Left colon (tissue), 2 donors: ENCODE measurements around the gene AKTIP. TPM values are rescaled to one million over a fixed set of nuclear protein-coding genes. Genes with fewer than 3 reads are reported as not detected.

ENCODE experiments used
- ATAC-seq: fragments of 200-7000 bp; cut with Tn5 transposase; one replicate; pipeline ENCODE4 v1.9.1; 2020; ENCODE audit warnings: mild to moderate bottlenecking, moderate library complexity
- DNase-seq, 2 donors: peaks; one replicate each; pipeline ENCODE4 v3.0.0-alpha.2; 2020
- intact Hi-C, 2 donors: fragments of 100-400 bp; cut with DNase I in 1 of 2; cut with micrococcal nuclease in 1 of 2; formaldehyde crosslinking; loops; one replicate each; pipeline versions ENCODE4 v1.11.2 to v1.14.0; 2022; cut with DNase I, micrococcal nuclease
- total RNA-seq, 2 donors: library from RNA; stranded (reverse); fragmentation: NEBNext Ultra II Directional; extraction: Animal tissue kit (Norgen Biotek cat#: 25700); gene quantifications; one replicate each; pipeline ENCODE4 v1.2.1, GENCODE V29; 2021
- donor health status: DM: no; HTN: no; CAD: no.
- donor health status: DM: yes; HTN: yes; CAD: no.

AKTIP gene
- total RNA-seq, 2 donors from 2014 or later: 29.4 to 32.7 TPM

GRCh38 chr16:53495325-53495724 lies 7.7 kb downstream of the AKTIP start:
- intact Hi-C loops: loop anchor here in 1 of 2 donors (10.0 kb wide), 1 partner anchor 51 kb away; no protein-coding TSS in a partner anchor
- DNase-seq (no peak), ATAC-seq (no peak)

- DNase-seq: no peak
- intact Hi-C loops: loop anchor here in 1 of 2 donors (10.0 kb wide), 1 partner anchor 50 kb away; no protein-coding TSS in a partner anchor
- ATAC-seq: no peak
Measured at GRCh38 chr16:53494636-53495035, 8.4 kb downstream of the AKTIP start.

- intact Hi-C loops: loop anchor here in 1 of 2 donors (10.0 kb wide), 1 partner anchor 48 kb away; no protein-coding TSS in a partner anchor
- DNase-seq: no peak
- no peak for ATAC-seq
Measured at GRCh38 chr16:53492503-53492902, 10.5 kb downstream of the AKTIP start.

- ATAC-seq (no peak), DNase-seq (no peak)
- intact Hi-C loops: loop anchor here in 1 of 2 donors (10.0 kb wide), 1 partner anchor 45 kb away; no protein-coding TSS in a partner anchor
Measured at GRCh38 chr16:53489755-53490154, 13.3 kb downstream of the AKTIP start.

GRCh38 chr16:53486230-53486629 lies 16.8 kb downstream of the AKTIP start:
- intact Hi-C loops: no loop called here
- ATAC-seq (no peak), DNase-seq (no peak)

GRCh38 chr16:53484542-53484941 lies 18.5 kb downstream of the AKTIP start:
- DNase-seq (no peak), ATAC-seq (no peak)
- intact Hi-C loops: no loop called here

GRCh38 chr16:53482123-53482522 lies 20.9 kb downstream of the AKTIP start:
- no peak for ATAC-seq
- no peak for DNase-seq
- intact Hi-C loops: no loop called here

- intact Hi-C loops: no loop called here
- DNase-seq (no peak), ATAC-seq (no peak)
Measured at GRCh38 chr16:53480394-53480793, 22.6 kb downstream of the AKTIP start.

GRCh38 chr16:53478965-53479364 lies 24.0 kb downstream of the AKTIP start:
- intact Hi-C loops: no loop called here
- no peak for ATAC-seq
- DNase-seq: no peak

GRCh38 chr16:53476867-53477266 lies 26.1 kb downstream of the AKTIP start:
- intact Hi-C loops: no loop called here
- DNase-seq (no peak), ATAC-seq (no peak)

GRCh38 chr16:53465606-53466280 lies 37.3 kb downstream of the AKTIP start:
- ATAC-seq (no peak), DNase-seq (no peak)
- intact Hi-C loops: no loop called here

- DNase-seq (no peak), ATAC-seq (no peak)
- intact Hi-C loops: no loop called here
Measured at GRCh38 chr16:53458635-53459034, 44.4 kb downstream of the AKTIP start.

GRCh38 chr16:53457670-53458069 lies 45.3 kb downstream of the AKTIP start:
- intact Hi-C loops: no loop called here
- ATAC-seq: peak; percentile 95
- DNase-seq: peak; percentile 14 to 31

- intact Hi-C loops: no loop called here
- DNase-seq (no peak), ATAC-seq (peak; percentile 25)
Measured at GRCh38 chr16:53456625-53457024, 46.4 kb downstream of the AKTIP start.

- intact Hi-C loops: no loop called here
- ATAC-seq (no peak), DNase-seq (no peak)
Measured at GRCh38 chr16:53453928-53454327, 49.1 kb downstream of the AKTIP start.

GRCh38 chr16:53449816-53450517 lies 53.0 kb downstream of the AKTIP start:
- no peak for DNase-seq
- intact Hi-C loops: loop anchor here in 1 of 2 donors (10.0 kb wide), 1 partner anchor 45 kb away; no protein-coding TSS in a partner anchor

GRCh38 chr16:53446090-53446489 lies 56.9 kb downstream of the AKTIP start:
- intact Hi-C loops: loop anchor here in 1 of 2 donors (10.0 kb wide), 1 partner anchor 49 kb away; no protein-coding TSS in a partner anchor
- DNase-seq (no peak), ATAC-seq (no peak)

More at GRCh38 chr16:53449816-53450517, 53.0 kb downstream of the AKTIP start:
- no peak for ATAC-seq

GRCh38 chr16:53445534-53445933 lies 57.5 kb downstream of the AKTIP start:
- intact Hi-C loops: loop anchor here in 1 of 2 donors (10.0 kb wide), 1 partner anchor 49 kb away; no protein-coding TSS in a partner anchor
- ATAC-seq (no peak), DNase-seq (no peak)
